GM18499 (cell line): ENCODE results near the gene CTDSP2.
"Not testable (repeated sequence)": the region's sequence is repeated elsewhere in the genome, so short reads cannot be mapped to it uniquely, and the experiment has no call there.

Experiments
- ATAC-seq: cut with Tn5 transposase; IDR thresholded peaks from one replicate; pipeline ENCODE4 v1.9.1; 2021; ENCODE audit warnings: moderate number of reproducible peaks; ENCODE audit not compliant: insufficient read depth, unreplicated experiment

The CTDSP2 gene

GRCh38 chr12:57846577-57847319, at the start of gene CTDSP2:
Gene CTDSP2 (minus strand): TSS chr12:57846729. CDS start chr12:57846435, 294 bp downstream.
- no peak for ATAC-seq

GRCh38 chr12:57896115-57896433, 49.5 kb upstream of the CTDSP2 start:
- ATAC-seq, result no peak

- ATAC-seq, result no peak
These were observed 49.0 kb upstream of the CTDSP2 start for GRCh38 chr12:57895389-57896114.

GRCh38 chr12:57894399-57895292, 48.1 kb upstream of the CTDSP2 start:
- ATAC-seq, result no peak

- ATAC-seq, result no peak
These were observed 47.2 kb upstream of the CTDSP2 start for GRCh38 chr12:57893431-57894353.

- no peak for ATAC-seq
These were observed 45.9 kb upstream of the CTDSP2 start for GRCh38 chr12:57892232-57892972.

- ATAC-seq, result no peak
These were observed 45.2 kb upstream of the CTDSP2 start for GRCh38 chr12:57891542-57892228.

GRCh38 chr12:57890191-57891115, 43.9 kb upstream of the CTDSP2 start:
- ATAC-seq, result no peak

GRCh38 chr12:57889500-57889989, 43.0 kb upstream of the CTDSP2 start:
- ATAC-seq, result no peak

- no peak for ATAC-seq
These were observed 42.1 kb upstream of the CTDSP2 start for GRCh38 chr12:57888409-57889157.

- no peak for ATAC-seq
These were observed 41.3 kb upstream of the CTDSP2 start for GRCh38 chr12:57887631-57888408.

- not testable (repeated sequence) for ATAC-seq
These were observed 40.4 kb upstream of the CTDSP2 start for GRCh38 chr12:57886964-57887363.

- ATAC-seq, result no peak
These were observed 40.0 kb upstream of the CTDSP2 start for GRCh38 chr12:57886542-57886941.

GRCh38 chr12:57885207-57885606, 38.7 kb upstream of the CTDSP2 start:
- no peak for ATAC-seq

GRCh38 chr12:57883700-57884099, 37.2 kb upstream of the CTDSP2 start:
- no peak for ATAC-seq

GRCh38 chr12:57883057-57883456, 36.5 kb upstream of the CTDSP2 start:
- ATAC-seq, result no peak
